ENCODE data around the gene FANCE. TPM values are rescaled to one million over a fixed set of nuclear protein-coding genes. Genes with fewer than 3 reads are reported as not detected.
A peak's percentile ranks its signal among the peaks of the same experiment; 100 is the strongest.

Gene FANCE
- total RNA-seq, 1 donor from 2014 or later, result 14.3 TPM

DNA sequence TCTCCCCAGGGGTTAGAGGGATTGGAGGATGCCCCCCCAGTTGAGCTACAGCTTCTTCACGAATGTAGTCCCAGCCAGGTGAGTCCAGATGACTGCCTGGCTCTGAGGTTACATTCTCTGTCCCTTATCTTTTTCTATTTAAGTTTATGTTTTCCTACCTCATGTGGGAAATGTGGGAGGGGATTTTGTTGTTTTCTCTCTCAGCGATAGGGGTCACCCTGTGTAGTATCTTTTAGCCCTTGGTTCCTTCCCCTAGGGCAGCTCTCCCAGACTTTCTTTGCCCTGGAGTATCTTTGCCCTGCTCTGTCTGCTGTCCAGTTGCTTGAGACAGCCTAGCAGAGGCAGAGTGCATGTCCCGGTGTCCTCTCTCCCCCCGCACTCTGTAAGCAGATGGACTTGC lies 5.8 kb downstream of the FANCE start:
- DNase-seq (ENCODE audit: low spot score in 2 of 2) (no peak), FAIRE-seq (no peak)

DNA sequence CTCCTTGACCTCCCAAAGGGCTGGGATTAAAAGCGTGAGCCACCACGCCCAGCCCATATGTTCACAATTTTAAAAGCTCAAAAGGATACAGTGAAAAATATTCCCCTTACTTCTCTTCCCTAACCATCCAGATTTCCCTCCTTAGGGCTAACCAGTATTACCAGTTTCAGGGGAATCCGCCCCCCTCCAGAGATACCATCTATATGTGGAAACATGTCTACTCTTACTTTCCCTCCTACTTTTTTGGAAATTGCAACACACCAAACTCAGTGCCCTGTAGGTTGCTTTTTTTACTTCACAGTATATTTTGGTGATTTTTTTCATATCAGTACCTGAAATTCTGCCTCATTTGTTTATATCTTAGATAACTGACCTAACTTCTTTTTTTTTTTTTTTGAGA lies 9.1 kb downstream of the FANCE start:
- DNase-seq (ENCODE audit: low spot score in 2 of 2), result no peak
- FAIRE-seq, result no peak

DNA sequence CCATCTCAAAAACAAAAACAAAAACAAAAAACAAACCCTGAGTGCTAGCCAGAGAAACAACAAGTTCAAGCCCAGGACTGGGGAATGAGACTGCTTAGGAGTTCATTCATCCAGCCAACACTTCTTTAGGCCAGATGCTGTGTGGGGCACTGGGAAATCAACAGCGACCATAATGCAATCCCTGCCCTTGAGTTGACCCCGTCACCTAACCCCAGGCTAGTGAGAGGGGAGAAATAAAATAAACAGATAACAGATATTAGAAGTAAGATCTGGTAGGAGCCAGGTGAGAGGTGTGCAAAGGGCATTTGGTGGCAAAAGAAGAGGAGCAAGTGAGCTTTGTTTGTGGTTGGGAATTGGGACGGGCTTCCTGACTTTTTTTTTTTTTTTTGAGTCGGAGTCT lies 11.2 kb downstream of the FANCE start:
- no peak for DNase-seq (ENCODE audit: low spot score in 2 of 2)
- no peak for FAIRE-seq

DNA sequence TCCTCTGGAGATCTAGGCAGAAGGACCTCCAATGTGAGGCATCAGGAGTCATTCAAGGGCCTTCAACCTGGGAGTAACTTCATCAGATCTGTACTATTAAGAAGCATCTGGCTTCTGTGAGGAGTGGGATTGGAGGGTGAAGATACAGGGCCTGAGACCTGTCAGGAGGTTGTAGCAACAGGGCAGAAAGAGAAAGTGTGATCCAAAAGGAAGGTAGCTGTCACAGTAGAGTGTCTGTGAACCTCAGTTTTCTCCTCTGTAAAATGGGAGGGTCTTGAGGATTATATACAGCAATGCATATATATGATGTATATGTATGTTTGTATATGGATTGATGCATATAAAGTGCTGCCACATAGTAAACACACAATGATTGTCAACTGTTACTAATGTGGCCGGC lies 13.5 kb downstream of the FANCE start:
- DNase-seq (ENCODE audit: low spot score in 2 of 2) (no peak), FAIRE-seq (no peak)

DNA sequence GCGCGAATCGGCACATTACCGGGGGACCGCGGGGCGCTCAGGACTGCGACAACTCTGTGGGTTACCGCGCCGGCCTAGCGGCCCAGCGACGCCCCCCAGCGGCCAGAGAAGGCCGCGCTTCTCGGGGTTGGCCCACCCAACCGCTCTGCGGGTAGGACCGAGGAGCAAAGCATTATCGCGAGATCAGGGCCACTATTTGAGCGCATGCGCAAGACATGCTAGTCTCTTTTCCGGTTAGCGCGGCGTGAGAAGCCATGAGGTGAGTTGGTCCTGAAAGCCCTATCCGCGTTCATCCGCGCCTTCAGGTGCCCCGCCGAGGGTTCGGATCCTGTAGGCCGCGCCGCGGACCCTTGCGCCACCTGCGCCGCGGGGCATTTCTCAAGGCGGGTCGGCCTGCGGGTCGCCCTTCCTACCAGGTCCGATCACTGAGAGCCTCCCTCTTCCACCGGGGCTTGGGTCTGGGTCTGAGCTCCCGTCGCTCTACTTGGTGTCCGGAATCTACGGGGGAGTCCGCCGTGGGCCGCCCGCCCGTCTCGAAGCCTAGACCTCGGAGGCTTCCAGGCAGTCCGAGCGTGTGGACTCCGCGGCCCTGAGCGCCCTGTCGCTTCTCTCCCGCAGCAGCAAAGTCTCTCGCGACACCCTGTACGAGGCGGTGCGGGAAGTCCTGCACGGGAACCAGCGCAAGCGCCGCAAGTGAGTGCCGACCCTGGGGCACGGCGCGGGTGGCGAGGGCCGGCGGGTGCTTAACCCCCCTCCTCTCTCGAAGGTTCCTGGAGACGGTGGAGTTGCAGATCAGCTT lies 16.2 kb downstream of the FANCE start, which contains the start of gene RPL10A:
Gene RPL10A, plus strand, starts transcription at position 221 of the 799 bp plus-strand sequence. Its CDS starts 34 bp downstream, at position 255.
- FAIRE-seq (no peak), DNase-seq (ENCODE audit: low spot score in 2 of 2) (peak; percentile 91 to 96)

DNA sequence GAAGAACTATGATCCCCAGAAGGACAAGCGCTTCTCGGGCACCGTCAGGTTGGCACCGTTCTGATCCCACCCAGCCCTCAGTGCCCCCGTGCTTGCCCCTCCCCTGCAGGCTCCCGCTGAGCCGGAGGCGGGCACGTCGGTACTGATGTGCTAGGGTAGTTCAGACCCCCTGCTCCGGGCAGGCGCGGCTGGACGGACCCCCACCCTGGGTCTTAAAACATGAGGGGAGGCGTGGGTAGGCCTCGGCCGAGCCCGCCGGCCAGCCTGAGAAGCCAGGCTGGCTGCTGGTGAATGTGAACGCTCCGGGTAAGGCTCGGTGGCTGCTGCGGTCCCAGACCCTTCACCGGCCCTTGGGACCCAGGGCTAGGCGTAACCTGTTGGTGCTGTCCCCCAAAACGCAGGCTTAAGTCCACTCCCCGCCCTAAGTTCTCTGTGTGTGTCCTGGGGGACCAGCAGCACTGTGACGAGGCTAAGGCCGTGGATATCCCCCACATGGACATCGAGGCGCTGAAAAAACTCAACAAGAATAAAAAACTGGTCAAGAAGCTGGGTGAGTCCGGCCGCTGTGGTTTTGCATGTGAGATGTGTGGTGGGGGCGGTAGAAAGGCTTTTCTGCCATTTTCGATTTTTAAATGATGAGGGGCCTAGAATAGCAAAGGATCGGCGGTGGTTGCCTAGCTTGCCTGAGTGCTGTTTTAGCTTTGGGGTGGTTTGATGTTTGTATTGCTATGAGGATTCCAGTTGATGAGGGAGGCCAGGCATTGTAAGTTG lies 17.0 kb downstream of the FANCE start:
- FAIRE-seq (no peak), DNase-seq (ENCODE audit: low spot score in 2 of 2) (no peak)

GRCh38 chr6:35469751-35470662 lies 17.9 kb downstream of the FANCE start:
- DNase-seq (ENCODE audit: low spot score in 2 of 2) (no peak), FAIRE-seq (no peak)

GRCh38 chr6:35470663-35471120 lies 18.6 kb downstream of the FANCE start:
- FAIRE-seq, result no peak
- DNase-seq (ENCODE audit: low spot score in 2 of 2), result no peak

DNA sequence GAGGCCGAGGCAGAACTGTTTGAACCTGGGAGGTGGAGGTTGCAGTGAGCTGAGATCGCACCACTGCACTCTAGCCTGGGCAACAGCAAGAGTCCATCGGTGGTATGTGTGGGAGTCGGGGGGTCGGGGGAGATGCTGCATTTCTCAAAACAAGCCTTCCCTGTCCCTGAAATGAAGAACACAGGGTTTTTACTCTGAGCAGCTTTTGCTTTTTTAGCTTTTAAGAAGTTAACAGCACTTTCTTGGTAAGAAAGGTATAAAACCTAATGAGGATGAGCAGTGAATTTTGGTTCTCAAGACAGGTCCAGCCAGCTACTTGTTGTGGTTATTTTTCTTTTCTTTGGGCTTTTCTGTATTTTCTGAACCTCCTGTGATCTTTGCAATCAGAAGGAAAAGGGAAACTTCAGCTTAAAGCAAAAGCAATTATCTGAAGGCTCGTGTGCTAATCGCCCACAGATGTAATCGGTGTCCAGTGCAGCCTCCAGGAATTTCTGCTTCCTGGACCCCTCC lies 19.8 kb downstream of the FANCE start:
- DNase-seq (ENCODE audit: low spot score in 2 of 2) (no peak), FAIRE-seq (no peak)

- DNase-seq (ENCODE audit: low spot score in 2 of 2) (no peak), FAIRE-seq (no peak)
Measured at GRCh38 chr6:35473075-35473849, 21.1 kb downstream of the FANCE start.

GRCh38 chr6:35473850-35474130 lies 21.7 kb downstream of the FANCE start:
- DNase-seq (ENCODE audit: low spot score in 2 of 2), result no peak

DNA sequence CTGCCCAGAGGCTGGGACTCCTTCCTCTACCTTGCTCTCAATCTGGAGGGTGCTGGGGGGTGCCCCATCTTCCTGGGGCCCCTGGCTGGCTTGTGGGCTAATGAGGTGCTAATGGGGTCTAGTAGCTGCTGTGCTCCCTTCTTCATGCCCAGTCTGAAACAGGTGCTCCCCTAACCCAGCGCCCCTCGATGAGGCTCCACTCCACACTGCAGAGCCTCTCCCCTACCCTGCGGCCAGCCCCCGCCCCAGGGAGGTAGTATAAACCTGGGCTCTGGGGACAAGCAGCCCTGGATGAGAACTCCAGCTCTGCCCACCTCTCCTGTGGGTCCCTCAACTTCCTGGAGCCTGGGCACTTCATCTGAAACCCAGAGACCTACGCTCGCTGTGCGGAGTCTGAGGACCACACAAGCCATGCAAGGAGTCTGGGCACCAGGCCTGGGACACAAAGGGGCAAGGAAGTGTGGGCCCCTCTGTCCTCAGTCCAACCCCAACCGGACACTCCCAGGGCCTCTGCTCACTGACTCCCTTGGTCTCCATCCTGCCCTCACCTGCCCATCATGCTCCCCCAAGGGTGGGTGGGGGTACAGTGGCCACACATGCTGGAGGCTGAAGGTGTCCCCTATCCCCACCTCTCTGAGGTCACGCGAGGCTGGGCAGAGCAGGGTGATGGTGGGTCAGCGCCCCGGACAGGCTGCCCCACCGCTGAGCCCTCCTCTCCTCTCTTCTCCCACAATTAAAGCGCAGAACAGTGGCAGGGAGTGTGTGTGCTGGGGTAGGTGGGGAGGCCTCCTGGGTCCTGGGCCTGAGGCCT lies 22.2 kb downstream of the FANCE start:
- FAIRE-seq, result no peak
- DNase-seq (ENCODE audit: low spot score in 2 of 2), result no peak

More at GRCh38 chr6:35473850-35474130, 21.7 kb downstream of the FANCE start:
- no peak for FAIRE-seq

GRCh38 chr6:35474942-35475570 lies 22.9 kb downstream of the FANCE start:
- FAIRE-seq (no peak), DNase-seq (ENCODE audit: low spot score in 2 of 2) (no peak)

GRCh38 chr6:35475573-35475972 lies 23.4 kb downstream of the FANCE start:
- FAIRE-seq, result no peak

DNA sequence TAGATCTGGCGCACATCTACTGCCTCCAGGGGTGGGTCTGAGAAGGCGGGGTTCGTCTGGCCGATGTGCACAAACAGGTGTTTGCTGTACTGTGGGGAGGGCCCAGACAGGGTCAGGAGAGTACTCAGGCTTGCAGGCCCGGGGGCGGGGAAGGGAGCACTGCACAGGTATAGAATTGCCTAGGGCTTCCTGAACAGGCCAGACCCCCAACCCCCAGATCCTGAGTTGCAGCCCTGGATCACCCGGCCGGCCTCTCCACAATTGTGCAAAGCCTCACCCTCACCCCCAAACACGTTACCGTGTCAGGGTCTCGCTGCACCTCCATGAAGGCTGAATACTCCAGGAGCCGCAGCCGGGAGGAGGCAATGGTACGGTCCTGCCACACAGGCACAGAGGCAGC lies 23.9 kb downstream of the FANCE start:
- FAIRE-seq, result no peak
- no peak for DNase-seq (ENCODE audit: low spot score in 2 of 2)

More at GRCh38 chr6:35475573-35475972, 23.4 kb downstream of the FANCE start:
- DNase-seq (ENCODE audit: low spot score in 2 of 2), result no peak

- FAIRE-seq (no peak), DNase-seq (ENCODE audit: low spot score in 2 of 2) (no peak)
Measured at GRCh38 chr6:35477028-35477427, 24.9 kb downstream of the FANCE start.

GRCh38 chr6:35477551-35478179 lies 25.5 kb downstream of the FANCE start:
- FAIRE-seq (no peak), DNase-seq (ENCODE audit: low spot score in 2 of 2) (no peak)

GRCh38 chr6:35478259-35478658 lies 26.1 kb downstream of the FANCE start:
- DNase-seq (ENCODE audit: low spot score in 2 of 2) (no peak), FAIRE-seq (no peak)
